SK-N-SH (cell line): ENCODE results near the gene RAMACL. TPM values are rescaled to one million over a fixed set of nuclear protein-coding genes. Genes with fewer than 3 reads are reported as not detected.
A peak's percentile ranks its signal among the peaks of the same experiment; 100 is the strongest.

Source experiments
- CTCF ChIA-PET: fragments of 300-600, 350-600 bp; formaldehyde crosslinking; extraction: SDS; loops from one replicate; lab custom pipeline; 2021; lab: Yijun Ruan, JAX
- POLR2A ChIA-PET: fragments of 350-600 bp; sonication (Branson Sonifier 250); formaldehyde crosslinking; extraction: SDS; loops from one replicate; lab custom pipeline; 2020; ENCODE audit warnings: antibody characterized with exemption, inconsistent platforms; lab: Yijun Ruan, JAX
- DNase-seq: peaks from one replicate; pipeline ENCODE4 v3.0.0; 2012
- H2AFZ ChIP-seq: fragments of 200-600 bp; sonication (generic); 2 replicates; pipeline ENCODE4 v1.8.1; 2016; ENCODE audit warnings: antibody characterized with exemption, mild to moderate bottlenecking, low read depth
- H3F3A ChIP-seq: fragments of 200-600 bp; sonication (generic); replicated peaks from 2 replicates; pipeline ENCODE3; 2016; ENCODE audit warnings: antibody characterized with exemption, mild to moderate bottlenecking; ENCODE audit not compliant: insufficient read depth
- H3K27ac ChIP-seq, 2 experiments: fragments of 200-500 bp in 1 of 2; fragments of 200-600 bp in 1 of 2; sonication (Bioruptor generic) in 1 of 2; sonication (generic), shearing (Covaris generic) in 1 of 2; 2 replicates each; pipeline versions ENCODE4 v1.5.1 to v1.6.1; 2014 to 2016; ENCODE audit warnings: low read depth in 2 of 2, inconsistent platforms in 1 of 2, low read length in 1 of 2, mild to moderate bottlenecking in 1 of 2, mixed read lengths in 1 of 2
- H3K27me3 ChIP-seq: fragments of 200-600 bp; sonication (generic), shearing (Covaris generic); 2 replicates; pipeline ENCODE4 v1.6.1; 2016; ENCODE audit warnings: mixed run types; ENCODE audit not compliant: insufficient read depth
- H3K36me3 ChIP-seq, 2 experiments: fragments of 200-500 bp in 1 of 2; fragments of 200-600 bp in 1 of 2; sonication (Bioruptor generic) in 1 of 2; sonication (generic) in 1 of 2; replicated peaks in 1 of 2; 2 replicates each; pipeline versions ENCODE3 to v1.5.1; 2014 to 2016; ENCODE audit warnings: low read length in 1 of 2, mild to moderate bottlenecking in 1 of 2; ENCODE audit not compliant: insufficient read depth in 2 of 2, control insufficient read depth in 1 of 2
- H3K4me1 ChIP-seq, 2 experiments: fragments of 200-500 bp in 1 of 2; fragments of 200-600 bp in 1 of 2; sonication (Bioruptor generic) in 1 of 2; sonication (generic), shearing (Covaris generic) in 1 of 2; 2 replicates each; pipeline versions ENCODE4 v1.5.1 to v1.6.1; 2014 to 2016; ENCODE audit warnings: low read depth in 1 of 2, low read length in 1 of 2, mixed run types in 1 of 2; ENCODE audit not compliant: insufficient read depth in 2 of 2, control insufficient read depth in 1 of 2
- H3K4me2 ChIP-seq: fragments of 200-600 bp; sonication (generic), shearing (Covaris generic); 2 replicates; pipeline ENCODE4 v1.6.1; 2017; ENCODE audit warnings: mixed run types
- H3K4me3 ChIP-seq, 2 experiments: fragments of 200-500 bp in 1 of 2; fragments of 200-600 bp in 1 of 2; sonication (Bioruptor generic) in 1 of 2; sonication (generic), shearing (Covaris generic) in 1 of 2; 2 replicates each; pipeline versions ENCODE4 v1.5.1 to v1.8.1; 2014 to 2016; ENCODE audit warnings: low read depth in 2 of 2, inconsistent platforms in 1 of 2, low read length in 1 of 2, mild to moderate bottlenecking in 1 of 2, mixed read lengths in 1 of 2, moderate library complexity in 1 of 2
- H3K79me2 ChIP-seq: fragments of 200-600 bp; sonication (generic); 2 replicates; pipeline ENCODE4 v1.8.1; 2017; ENCODE audit warnings: mild to moderate bottlenecking; ENCODE audit not compliant: insufficient read depth
- H3K9ac ChIP-seq: fragments of 200-600 bp; sonication (generic); 2 replicates; pipeline ENCODE4 v1.6.1; 2017; ENCODE audit warnings: mixed run types
- H3K9me2 ChIP-seq: fragments of 200-600 bp; sonication (generic); 2 replicates; pipeline ENCODE4 v1.6.1; 2017; ENCODE audit warnings: mixed run types
- H3K9me3 ChIP-seq: fragments of 200-600 bp; sonication (generic); 2 replicates; pipeline ENCODE4 v1.6.1; 2017; ENCODE audit warnings: mixed run types, mild to moderate bottlenecking, moderate library complexity
- H4K20me1 ChIP-seq: fragments of 200-600 bp; sonication (generic); 2 replicates; pipeline ENCODE4 v1.6.1; 2017; ENCODE audit warnings: mild to moderate bottlenecking, mixed run types; ENCODE audit not compliant: insufficient read depth
- CHD2 ChIP-seq: fragments of 150-350 bp; IDR thresholded peaks from 2 replicates; pipeline ENCODE4 v1.6.1; 2018; ENCODE audit warnings: low read length; ENCODE audit not compliant: partially characterized antibody
- FOSL2 ChIP-seq: IDR thresholded peaks from 2 replicates; pipeline ENCODE4 v1.4.0; 2012; ENCODE audit warnings: low read depth, mild to moderate bottlenecking, moderate library complexity, borderline replicate concordance
- GATA2 ChIP-seq: sonication (generic); formaldehyde crosslinking; IDR thresholded peaks from 2 replicates; pipeline ENCODE4 v1.5.0; 2020; ENCODE audit warnings: mild to moderate bottlenecking, missing genetic modification reagents
- MXI1 ChIP-seq: IDR thresholded peaks from 2 replicates; pipeline ENCODE4 v1.6.1; 2012; ENCODE audit warnings: mild to moderate bottlenecking, low read depth, low read length, improper control_type of control experiment
- POLR2AphosphoS5 ChIP-seq: IDR thresholded peaks from 2 replicates; pipeline ENCODE4 v1.6.1; 2012; ENCODE audit warnings: low read depth, low read length
- RAD21 ChIP-seq: IDR thresholded peaks from 2 replicates; pipeline ENCODE4 v1.6.1; 2012; ENCODE audit warnings: mild to moderate bottlenecking, low read length
- RCOR1 ChIP-seq: fragments of 150-350 bp; IDR thresholded peaks from 2 replicates; pipeline ENCODE4 v1.6.1; 2017; ENCODE audit warnings: antibody characterized with exemption, low read length
- RFX5 ChIP-seq: IDR thresholded peaks from 2 replicates; pipeline ENCODE4 v1.6.1; 2012; ENCODE audit warnings: mild to moderate bottlenecking, improper control_type of control experiment, low read length
- TAF1 ChIP-seq: IDR thresholded peaks from 2 replicates; pipeline ENCODE4 v1.6.1; 2012; ENCODE audit warnings: low read depth, mild to moderate bottlenecking, low read length, moderate library complexity, borderline replicate concordance
- TCF12 ChIP-seq: IDR thresholded peaks from 2 replicates; pipeline ENCODE4 v1.4.0; 2012
- TEAD4 ChIP-seq: IDR thresholded peaks from 2 replicates; pipeline ENCODE4 v1.4.0; 2012; ENCODE audit warnings: mild to moderate bottlenecking, borderline replicate concordance; ENCODE audit not compliant: insufficient read depth
- YY1 ChIP-seq: IDR thresholded peaks from 2 replicates; pipeline ENCODE4 v1.4.0; 2012; ENCODE audit warnings: low read depth, mild to moderate bottlenecking
- ZBTB33 ChIP-seq: IDR thresholded peaks from 2 replicates; pipeline ENCODE4 v1.4.0; 2012; ENCODE audit warnings: low read depth, borderline replicate concordance
- WGBS: methylation state at CpG from one replicate; pipeline ENCODE4 v1.1.6; 2017; ENCODE audit warnings: low lambda C conversion rate; 5-methylcytosine and 5-hydroxymethylcytosine counted together
- polyA plus RNA-seq, 3 experiments: library from polyadenylated mRNA; depleted of rRNA; stranded (reverse); fragments of >200 nt; gene quantifications; 2 replicates each; pipeline ENCODE4 v1.2.3, GENCODE V29; 2012
- TF ChIP-seq, protein P1 (sequence below): IDR thresholded peaks from 2 replicates; pipeline ENCODE4; 2012

Gene RAMACL
- polyA plus RNA-seq, 1 of the 3 experiments (the other 2 are of a cell fraction) = 0.10 TPM

- Histone ChIP-seq H3K36me3 (peaks cover 30 to 41% of the 10 kb centered on the region in 2 experiments), H3K27ac (peak overlapping the region in 1 of 2 experiments; percentile 23; a peak in 1 of 4 replicates), H3F3A (peaks cover 12% of the 10 kb centered on the region), H3K4me1 (peaks cover 5 to 70% of the 10 kb centered on the region in 2 experiments), H3K4me3 (no peak overlapping the region), H2AFZ (no peak overlapping the region), H3K9ac (no peak overlapping the region), H3K4me2 (no peak overlapping the region), H3K27me3 (no peaks in the 10 kb centered on the region), H3K9me2 (no peaks in the 10 kb centered on the region), H3K9me3 (no peaks in the 10 kb centered on the region), H4K20me1 (peaks cover 11% of the 10 kb centered on the region; the same call in 1 of the 2 replicates), H3K79me2 (peaks cover 93% of the 10 kb centered on the region)
- DNase-seq = no peak
- ChIA-PET POLR2A (interaction anchor here (1.6 kb wide), 1 partner anchor 12 kb away, joined by 6 read pairs; no protein-coding TSS in a partner anchor), CTCF (interaction anchor here (0.9 to 2.1 kb wide), 4 partner anchors 144 to 179 kb away, joined by 3 to 7 read pairs (median 3); no protein-coding TSS in a partner anchor)
- TF ChIP-seq GATA2 (CRISPR knock-in tag) (peak; percentile 34; the same call in 1 of the 2 replicates), MXI1 (peak; percentile 57; the same call in 1 of the 2 replicates)
- TF ChIP-seq, protein P1, sequence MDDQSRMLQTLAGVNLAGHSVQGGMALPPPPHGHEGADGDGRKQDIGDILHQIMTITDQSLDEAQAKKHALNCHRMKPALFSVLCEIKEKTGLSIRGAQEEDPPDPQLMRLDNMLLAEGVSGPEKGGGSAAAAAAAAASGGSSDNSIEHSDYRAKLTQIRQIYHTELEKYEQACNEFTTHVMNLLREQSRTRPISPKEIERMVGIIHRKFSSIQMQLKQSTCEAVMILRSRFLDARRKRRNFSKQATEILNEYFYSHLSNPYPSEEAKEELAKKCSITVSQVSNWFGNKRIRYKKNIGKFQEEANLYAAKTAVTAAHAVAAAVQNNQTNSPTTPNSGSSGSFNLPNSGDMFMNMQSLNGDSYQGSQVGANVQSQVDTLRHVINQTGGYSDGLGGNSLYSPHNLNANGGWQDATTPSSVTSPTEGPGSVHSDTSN = no peak
- WGBS = 88% methylated on average over 11 of the region's 12 CpGs
These were observed 27.7 kb upstream of the RAMACL start for GRCh38 chr6:166614171-166614583.

- ChIA-PET CTCF (interaction anchor here (0.6 to 2.1 kb wide), 6 partner anchors 9 to 178 kb away, joined by 3 to 7 read pairs (median 4); no protein-coding TSS in a partner anchor), POLR2A (no interaction called here)
- H4K20me1 ChIP-seq = peaks cover 11% of the 10 kb centered on the region; the same call in 1 of the 2 replicates
- H3K79me2 ChIP-seq = peaks cover 93% of the 10 kb centered on the region
- peaks cover 0 to 58% of the 10 kb centered on the region in 2 experiments; a peak in 1 of 4 replicates for H3K4me1 ChIP-seq
- no peaks in the 10 kb centered on the region for H3K9me2 ChIP-seq
- peaks cover 26 to 32% of the 10 kb centered on the region in 2 experiments for H3K36me3 ChIP-seq
- H3K9ac ChIP-seq = no peak overlapping the region
- H3K9me3 ChIP-seq = no peaks in the 10 kb centered on the region
- no peak overlapping the region for H2AFZ ChIP-seq
- H3K27me3 ChIP-seq = no peaks in the 10 kb centered on the region
- peaks cover 5% of the 10 kb centered on the region for H3F3A ChIP-seq
- H3K4me3 ChIP-seq = no peak overlapping the region
- TF ChIP-seq CHD2 = no peak
- no peak for TF ChIP-seq POLR2AphosphoS5
- TF ChIP-seq YY1 = no peak
- no peak for TF ChIP-seq ZBTB33
- TF ChIP-seq TEAD4 = no peak
- no peak for TF ChIP-seq RFX5
- TF ChIP-seq FOSL2 = no peak
- no peak for TF ChIP-seq TAF1
- TF ChIP-seq, protein P1 = no peak
- no peak for TF ChIP-seq RCOR1
- no peak for TF ChIP-seq TCF12
- no peak for TF ChIP-seq RAD21
- TF ChIP-seq, all 33 proteins: peak for 0
- no peak overlapping the region for H3K4me2 ChIP-seq
- no peak overlapping the region for H3K27ac ChIP-seq
- no peak for DNase-seq
- 93% methylated on average over 7 of the region's 7 CpGs for WGBS
These were observed 26.5 kb upstream of the RAMACL start for GRCh38 chr6:166613027-166613426.
